Stomach (tissue), 4 donors: ENCODE measurements around the gene ZNF532.

Source experiments
- EP300 ChIP-seq: sonication (generic); formaldehyde crosslinking; IDR thresholded peaks from one replicate; pipeline ENCODE4 v1.6.1; 2017; ENCODE audit warnings: antibody characterized with exemption
- POLR2A ChIP-seq, 4 donors: fragments of 450-650 bp; IDR thresholded peaks; one replicate each; pipeline ENCODE4 v1.6.1; 2016; ENCODE audit warnings: antibody characterized with exemption in 4 of 4, control low read depth in 2 of 4, mild to moderate bottlenecking in 1 of 4, moderate library complexity in 1 of 4
- POLR2AphosphoS5 ChIP-seq, 3 donors: sonication (generic); formaldehyde crosslinking; IDR thresholded peaks; one replicate each; pipeline ENCODE4 v1.6.1; 2016; ENCODE audit warnings: antibody characterized with exemption in 3 of 3
- TF ChIP-seq, protein P1 (sequence below), 7 experiments: fragments of 450-650 bp in 4 of 7; fragments of 200-600 bp in 3 of 7; sonication (generic) in 3 of 7; IDR thresholded peaks; one replicate each; pipeline ENCODE4 v1.5.1; 2016 to 2019; ENCODE audit warnings: antibody characterized with exemption in 7 of 7, control low read depth in 2 of 7, mild to moderate bottlenecking in 1 of 7

DNA sequence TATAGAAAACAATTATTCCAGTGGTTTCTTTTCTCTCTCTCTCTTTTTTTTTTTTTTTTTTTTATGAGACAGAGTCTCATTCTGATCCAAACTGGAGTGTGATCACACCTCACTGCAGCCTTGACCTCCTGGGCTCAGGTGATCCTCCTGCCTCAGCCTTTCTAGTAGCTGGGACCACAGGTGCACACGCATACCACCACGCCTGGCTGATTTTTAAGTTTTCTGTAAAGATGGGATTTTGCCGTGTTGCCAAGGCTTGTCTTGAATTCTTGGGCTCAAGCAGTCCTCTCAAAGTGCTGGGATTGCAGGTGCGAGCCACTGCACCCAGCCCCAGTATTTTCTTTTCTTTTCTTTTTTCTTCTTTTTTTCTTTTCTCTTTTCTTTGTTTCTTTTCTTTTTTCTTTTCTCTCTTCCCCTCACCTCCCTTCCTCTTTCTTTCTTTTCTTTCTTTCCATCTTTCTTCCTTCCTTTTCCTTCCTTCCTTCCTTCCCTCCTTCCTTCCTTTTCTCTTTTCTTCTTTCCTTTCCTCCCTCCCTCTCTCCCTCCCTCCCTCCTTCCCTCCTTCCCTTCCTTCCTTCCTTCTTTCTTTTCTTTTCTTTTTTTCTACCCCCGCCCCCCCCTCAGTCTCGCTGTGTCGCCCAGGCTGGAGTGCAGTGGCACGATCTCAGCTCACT is 76.9 kb downstream of the ZNF532 start:
- TF ChIP-seq, protein P1, sequence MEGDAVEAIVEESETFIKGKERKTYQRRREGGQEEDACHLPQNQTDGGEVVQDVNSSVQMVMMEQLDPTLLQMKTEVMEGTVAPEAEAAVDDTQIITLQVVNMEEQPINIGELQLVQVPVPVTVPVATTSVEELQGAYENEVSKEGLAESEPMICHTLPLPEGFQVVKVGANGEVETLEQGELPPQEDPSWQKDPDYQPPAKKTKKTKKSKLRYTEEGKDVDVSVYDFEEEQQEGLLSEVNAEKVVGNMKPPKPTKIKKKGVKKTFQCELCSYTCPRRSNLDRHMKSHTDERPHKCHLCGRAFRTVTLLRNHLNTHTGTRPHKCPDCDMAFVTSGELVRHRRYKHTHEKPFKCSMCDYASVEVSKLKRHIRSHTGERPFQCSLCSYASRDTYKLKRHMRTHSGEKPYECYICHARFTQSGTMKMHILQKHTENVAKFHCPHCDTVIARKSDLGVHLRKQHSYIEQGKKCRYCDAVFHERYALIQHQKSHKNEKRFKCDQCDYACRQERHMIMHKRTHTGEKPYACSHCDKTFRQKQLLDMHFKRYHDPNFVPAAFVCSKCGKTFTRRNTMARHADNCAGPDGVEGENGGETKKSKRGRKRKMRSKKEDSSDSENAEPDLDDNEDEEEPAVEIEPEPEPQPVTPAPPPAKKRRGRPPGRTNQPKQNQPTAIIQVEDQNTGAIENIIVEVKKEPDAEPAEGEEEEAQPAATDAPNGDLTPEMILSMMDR (IDR thresholded peaks at IDR 0.05), result no peak
- TF ChIP-seq POLR2A (IDR thresholded peaks at IDR 0.05) (no peak), POLR2AphosphoS5 (IDR thresholded peaks at IDR 0.05) (no peak), EP300 (no peak)
